K562 (cell line): ENCODE measurements around the gene MFSD11. TPM values are rescaled to one million over a fixed set of nuclear protein-coding genes. Genes with fewer than 3 reads are reported as not detected.
"Not testable (repeated sequence)": the region's sequence is repeated elsewhere in the genome, so short reads cannot be mapped to it uniquely, and the experiment has no call there.

ENCODE experiments used
- ATAC-seq: fragments of 200-7000 bp; cut with Tn5 transposase; 3 replicates; pipeline ENCODE4 v1.9.1; 2020; ENCODE audit warnings: moderate library complexity
- BruUV-seq: library from RNA; stranded (reverse); fragments of 400-500 nt; replicated peaks from 2 replicates; lab custom pipeline; 2021; lab: Mats Ljungman, UMichigan
- CTCF ChIA-PET: fragments of 300-600 bp; formaldehyde crosslinking; extraction: SDS; loops from one replicate; lab custom pipeline; 2021; ENCODE audit warnings: low intra/inter-chr PET ratio; lab: Yijun Ruan, JAX
- POLR2A ChIA-PET: fragments of 300-600, 350-650 bp; sonication (Branson Sonifier 250); formaldehyde crosslinking; extraction: SDS; loops from one replicate; lab custom pipeline; 2021; ENCODE audit warnings: antibody characterized with exemption, inconsistent platforms; lab: Yijun Ruan, JAX
- DNase-seq, 4 experiments: peaks; one replicate each; pipeline versions ENCODE4 v3.0.0 to v3.0.0-alpha.2; 2011 to 2018; ENCODE audit warnings: low spot score in 3 of 4, mixed read lengths in 3 of 4; ENCODE audit errors: extremely low read depth in 1 of 4
- FAIRE-seq: peaks from 2 replicates; lab custom pipeline; 2011; peaks lifted over from hg19 to GRCh38; lab: Jason Lieb, UNC
- H2AFZ ChIP-seq: 2 replicates; pipeline ENCODE4 v1.6.0; 2011; ENCODE audit warnings: low read depth, low read length, control low read depth, inconsistent platforms
- H3K27ac ChIP-seq: fragments of 200-600 bp; 3 replicates; pipeline ENCODE4 v1.8.0; 2011; ENCODE audit warnings: low read depth, mild to moderate bottlenecking, control low read depth, inconsistent platforms, low read length, moderate library complexity, mixed read lengths; ENCODE audit errors: extremely low read depth
- H3K27me3 ChIP-seq, 2 experiments: fragments of 300-600 bp in 1 of 2; 2 replicates in 1 of 2; 3 replicates in 1 of 2; pipeline versions ENCODE4 v1.6.0 to v1.8.0; 2011; ENCODE audit warnings: inconsistent platforms in 2 of 2, low read length in 2 of 2, mild to moderate bottlenecking in 1 of 2, mixed read lengths in 1 of 2, moderate library complexity in 1 of 2; ENCODE audit not compliant: control insufficient read depth in 2 of 2, insufficient read depth in 2 of 2
- H3K36me3 ChIP-seq: fragments of 300-600 bp; 3 replicates; pipeline ENCODE4 v1.8.0; 2011; ENCODE audit warnings: mild to moderate bottlenecking, low read length, inconsistent platforms; ENCODE audit not compliant: control insufficient read depth, insufficient read depth
- H3K4me1 ChIP-seq, 2 experiments: fragments of 200-600 bp in 1 of 2; replicated peaks in 1 of 2; 2 replicates in 1 of 2; 3 replicates in 1 of 2; pipeline versions ENCODE4 v1.5.1 to v1.8.0; 2011; ENCODE audit warnings: inconsistent platforms in 2 of 2, low read length in 2 of 2, mild to moderate bottlenecking in 1 of 2, mixed read lengths in 1 of 2, moderate library complexity in 1 of 2; ENCODE audit not compliant: control insufficient read depth in 2 of 2, insufficient read depth in 2 of 2
- H3K4me2 ChIP-seq: 2 replicates; pipeline ENCODE4 v1.6.1; 2011; ENCODE audit warnings: low read length, control low read depth, inconsistent platforms, mixed read lengths; ENCODE audit not compliant: insufficient read depth
- H3K4me3 ChIP-seq: fragments of 200-600 bp; sonication (generic), shearing (Covaris generic); 2 replicates; pipeline ENCODE4 v1.5.1; 2016; ENCODE audit warnings: control low read depth, inconsistent platforms
- H3K79me2 ChIP-seq: fragments of 200-600 bp; 3 replicates; pipeline ENCODE4 v1.8.0; 2011; ENCODE audit warnings: low read length, inconsistent platforms; ENCODE audit not compliant: control insufficient read depth, insufficient read depth
- H3K9ac ChIP-seq, 2 experiments: 2 replicates each; pipeline versions ENCODE4 v1.6.0 to v1.6.1; 2011; ENCODE audit warnings: low read depth in 2 of 2, low read length in 2 of 2, control low read depth in 1 of 2, inconsistent platforms in 1 of 2, mild to moderate bottlenecking in 1 of 2, mixed read lengths in 1 of 2; ENCODE audit not compliant: insufficient read depth in 1 of 2
- H3K9me1 ChIP-seq: one replicate; pipeline ENCODE4 v1.6.0; 2011; ENCODE audit warnings: inconsistent platforms, mild to moderate bottlenecking, low read length, moderate library complexity; ENCODE audit not compliant: control insufficient read depth, insufficient read depth
- H3K9me3 ChIP-seq: replicated peaks from 2 replicates; pipeline ENCODE4 v1.5.1; 2011; ENCODE audit warnings: low read depth, low read length, inconsistent platforms; ENCODE audit not compliant: control insufficient read depth, insufficient read depth
- H4K20me1 ChIP-seq: replicated peaks from 2 replicates; pipeline ENCODE4 v1.6.1; 2011; ENCODE audit warnings: low read length, inconsistent platforms, mixed read lengths; ENCODE audit not compliant: control insufficient read depth, insufficient read depth
- ZNF512 ChIP-seq: IDR thresholded peaks from 2 replicates; pipeline ENCODE4 v1.6.1; 2016; ENCODE audit warnings: missing genetic modification characterization, missing compliant biosample characterization
- whole genome bisulfite sequencing: fragments of 100-300 bp; shearing (Covaris generic); methylation state at CpG from one replicate; pipeline ENCODE4 v1.1.6; 2016; ENCODE audit warnings: low coverage, mixed read lengths; ENCODE audit not compliant: insufficient coverage; ENCODE audit errors: missing lambda C conversion rate; 5-methylcytosine and 5-hydroxymethylcytosine counted together
- in situ Hi-C: fragments of 300-500 bp; cut with MboI; formaldehyde crosslinking; loops from 4 replicates; pipeline ENCODE4 v1.15.0; 2018; ENCODE audit warnings: inconsistent platforms, mixed read lengths
- intact Hi-C: fragments of 100-400 bp; cut with micrococcal nuclease; formaldehyde crosslinking; loops from 2 replicates; pipeline ENCODE4 v1.14.2; 2022
- polyA plus RNA-seq, 8 experiments: library from polyadenylated mRNA; depleted of rRNA in 4 of 8; stranded (reverse) in 5 of 8; unstranded in 3 of 8; fragments of >200 nt; fragmentation: Nextera tagmentation in 2 of 8; fragmentation: Illumina TruSeq in 1 of 8; extraction: Ambion mirVana in 2 of 8; extraction: Trizol in 1 of 8; gene quantifications; 2 replicates each; pipeline versions ENCODE4 v1.2.1 to v1.2.3, GENCODE V29; 2011 to 2014; ENCODE audit warnings: inconsistent platforms in 1 of 8, missing spikeins in 1 of 8
- total RNA-seq, 7 experiments: library from RNA; depleted of rRNA in 6 of 7; stranded (reverse); fragments of >200 nt in 6 of 7; fragmentation: Illumina TruSeq in 2 of 7; extraction: Trizol in 2 of 7; gene quantifications; 2 replicates each; pipeline versions ENCODE4 v1.2.1 to v1.2.3, GENCODE V29; 2011 to 2021; ENCODE audit warnings: low replicate concordance in 1 of 7

The MFSD11 gene
- total and polyA plus RNA-seq, 9 of the 15 experiments (the other 6 are each of a cell fraction or from before 2014, with no cell fraction given) = 14.4 to 24.5 (median 19.9) TPM

GRCh38 chr17:76815907-76816589 is 78.1 kb downstream of the MFSD11 start:
- 28% methylated on average over 6 of the region's 9 CpGs for WGBS
- H3K27me3 ChIP-seq = peaks cover 8 to 35% of the 10 kb centered on the region in 2 experiments; a peak in 3 of 5 replicates
- H4K20me1 ChIP-seq, H3K79me2 ChIP-seq, DNase-seq, FAIRE-seq: not testable (repeated sequence)
- peak; percentile 87 for TF ChIP-seq ZNF512 (tag)
- TF ChIP-seq, all 486 proteins: peak for 1; not testable (repeated sequence) for 485
- POLR2A ChIA-PET = interaction anchor here (0.8 kb wide), 1 partner anchor 9 kb away, joined by 3 read pairs; no protein-coding TSS in a partner anchor
- H3K36me3 ChIP-seq, H3K4me3 ChIP-seq, H2AFZ ChIP-seq, H3K4me2 ChIP-seq, in situ Hi-C loops, H3K9ac ChIP-seq, H3K9me1 ChIP-seq, H3K9me3 ChIP-seq, BruUV-seq, H3K27ac ChIP-seq, H3K4me1 ChIP-seq: not testable (repeated sequence)
- ATAC-seq = peak; percentile 56
- intact Hi-C loops = loop anchor here (5.0 kb wide), 1 partner anchor 71 kb away; no protein-coding TSS in a partner anchor
- CTCF ChIA-PET = interaction anchor here (0.6 kb wide), 1 partner anchor 240 kb away, joined by 3 read pairs; no protein-coding TSS in a partner anchor
